H1 (cell line): ENCODE data around the gene CCN6. TPM values are rescaled to one million over a fixed set of nuclear protein-coding genes. Genes with fewer than 3 reads are reported as not detected.

Experiments used
- CTCF ChIA-PET: fragments of 300-600 bp; sonication (Branson Sonifier 250); formaldehyde crosslinking; loops from one replicate; lab custom pipeline; 2021; ENCODE audit not compliant: partially characterized antibody; lab: Charles Lee
- POLR2A ChIA-PET: fragments of 300-600 bp; sonication (Branson Sonifier 250); formaldehyde crosslinking; loops from one replicate; lab custom pipeline; 2021; ENCODE audit warnings: inconsistent platforms; ENCODE audit not compliant: partially characterized antibody; lab: Charles Lee
- DNase-seq, 2 experiments: peaks; one replicate each; pipeline versions ENCODE4 v3.0.0 to v3.0.0-alpha.2; 2010 to 2022; ENCODE audit warnings: low spot score in 2 of 2, low read depth in 1 of 2, mixed read lengths in 1 of 2
- FAIRE-seq: peaks from 2 replicates; lab custom pipeline; 2011; peaks lifted over from hg19 to GRCh38; lab: Jason Lieb, UNC
- H2AFZ ChIP-seq: 2 replicates; pipeline ENCODE4 v1.8.1; 2012; ENCODE audit warnings: low read length, inconsistent platforms
- H2AK5ac ChIP-seq: 2 replicates; pipeline ENCODE4 v1.6.1; 2013; ENCODE audit warnings: low read depth, low read length
- H2BK120ac ChIP-seq: replicated peaks from 2 replicates; pipeline ENCODE3; 2013; ENCODE audit warnings: low read depth, low read length, inconsistent platforms
- H2BK12ac ChIP-seq: 2 replicates; pipeline ENCODE4 v1.6.1; 2013; ENCODE audit warnings: low read depth, low read length
- H2BK15ac ChIP-seq: 2 replicates; pipeline ENCODE4 v1.6.1; 2013; ENCODE audit warnings: low read length
- H2BK20ac ChIP-seq: 2 replicates; pipeline ENCODE4 v1.6.1; 2013; ENCODE audit warnings: low read length
- H2BK5ac ChIP-seq: 2 replicates; pipeline ENCODE4 v1.6.1; 2013; ENCODE audit warnings: low read depth, low read length
- H3K14ac ChIP-seq: 2 replicates; pipeline ENCODE4 v1.6.1; 2013; ENCODE audit warnings: inconsistent platforms; ENCODE audit not compliant: insufficient read length
- H3K18ac ChIP-seq: 2 replicates; pipeline ENCODE4 v1.6.1; 2013; ENCODE audit warnings: low read length; ENCODE audit errors: extremely low read depth
- H3K23ac ChIP-seq: 2 replicates; pipeline ENCODE4 v1.6.1; 2013; ENCODE audit warnings: inconsistent platforms; ENCODE audit not compliant: insufficient read length
- H3K23me2 ChIP-seq: 2 replicates; pipeline ENCODE4 v1.6.1; 2013; ENCODE audit warnings: low read depth, low read length
- H3K27ac ChIP-seq: 2 replicates; pipeline ENCODE4 v1.6.1; 2011; ENCODE audit warnings: low read depth, low read length, inconsistent platforms
- H3K27me3 ChIP-seq, 4 experiments: replicated peaks in 1 of 4; 1 replicate in 1 of 4; 2 replicates in 3 of 4; pipeline versions ENCODE4 v1.6.1 to v1.8.1; 2011 to 2013; ENCODE audit warnings: low read length in 3 of 4, mild to moderate bottlenecking in 3 of 4, inconsistent platforms in 2 of 4, mixed read lengths in 2 of 4, moderate library complexity in 1 of 4; ENCODE audit not compliant: control insufficient read depth in 3 of 4, insufficient read depth in 3 of 4; ENCODE audit errors: extremely low read depth in 1 of 4
- H3K36me3 ChIP-seq, 4 experiments: 2 replicates each; pipeline versions ENCODE4 v1.6.1 to v1.8.1; 2011 to 2013; ENCODE audit warnings: mild to moderate bottlenecking in 4 of 4, low read length in 3 of 4, moderate library complexity in 2 of 4, control low read depth in 1 of 4, inconsistent platforms in 1 of 4; ENCODE audit not compliant: insufficient read depth in 4 of 4, control insufficient read depth in 2 of 4
- H3K4ac ChIP-seq: replicated peaks from 2 replicates; pipeline ENCODE3; 2013; ENCODE audit warnings: low read length, low read depth, mixed read lengths, inconsistent platforms; ENCODE audit not compliant: insufficient read length
- H3K4me1 ChIP-seq, 4 experiments: replicated peaks in 1 of 4; 1 replicate in 1 of 4; 2 replicates in 3 of 4; pipeline versions ENCODE4 v1.6.1 to v1.8.1; 2011 to 2013; ENCODE audit warnings: low read length in 3 of 4, inconsistent platforms in 2 of 4, mixed read lengths in 1 of 4; ENCODE audit not compliant: insufficient read depth in 4 of 4, control insufficient read depth in 3 of 4
- H3K4me2 ChIP-seq, 2 experiments: 2 replicates each; pipeline versions ENCODE4 v1.6.1 to v1.8.1; 2011 to 2013; ENCODE audit warnings: low read depth in 2 of 2, low read length in 2 of 2, control low read depth in 1 of 2, inconsistent platforms in 1 of 2, mild to moderate bottlenecking in 1 of 2; ENCODE audit not compliant: insufficient read depth in 1 of 2
- H3K4me3 ChIP-seq, 4 experiments: fragments of 200-600, 300-600 bp in 1 of 4; sonication (generic), shearing (Covaris generic), sonication (Bioruptor Twin) in 1 of 4; 2 replicates each; pipeline versions ENCODE4 v1.5.1 to v1.8.1; 2011 to 2016; ENCODE audit warnings: low read length in 4 of 4, low read depth in 3 of 4, control low read depth in 2 of 4, inconsistent platforms in 2 of 4, mild to moderate bottlenecking in 2 of 4, mixed read lengths in 1 of 4, moderate library complexity in 1 of 4; ENCODE audit not compliant: insufficient read depth in 2 of 4; ENCODE audit errors: extremely low read depth in 1 of 4
- H3K56ac ChIP-seq: replicated peaks from 2 replicates; pipeline ENCODE3; 2013; ENCODE audit warnings: low read depth, mild to moderate bottlenecking, mixed read lengths, low read length, inconsistent platforms; ENCODE audit not compliant: insufficient read length
- H3K79me1 ChIP-seq: 2 replicates; pipeline ENCODE4 v1.6.1; 2013; ENCODE audit warnings: low read depth, low read length, control low read depth
- H3K79me2 ChIP-seq, 2 experiments: 2 replicates each; pipeline versions ENCODE4 v1.6.1 to v1.8.1; 2012 to 2013; ENCODE audit warnings: low read length in 2 of 2, mild to moderate bottlenecking in 2 of 2, inconsistent platforms in 1 of 2; ENCODE audit not compliant: insufficient read depth in 2 of 2, control insufficient read depth in 1 of 2
- H3K9ac ChIP-seq, 4 experiments: replicated peaks in 1 of 4; 1 replicate in 1 of 4; 2 replicates in 3 of 4; pipeline versions ENCODE4 v1.6.1 to v1.8.1; 2011 to 2013; ENCODE audit warnings: low read depth in 3 of 4, low read length in 3 of 4, control low read depth in 2 of 4, mild to moderate bottlenecking in 2 of 4, moderate library complexity in 2 of 4, inconsistent platforms in 1 of 4; ENCODE audit errors: extremely low read depth in 1 of 4
- H3K9me3 ChIP-seq, 2 experiments: 2 replicates each; pipeline versions ENCODE4 v1.6.1 to v1.8.1; 2012 to 2013; ENCODE audit warnings: mild to moderate bottlenecking in 2 of 2, moderate library complexity in 2 of 2, control low read depth in 1 of 2, inconsistent platforms in 1 of 2, low read depth in 1 of 2, low read length in 1 of 2, mixed read lengths in 1 of 2; ENCODE audit not compliant: insufficient read depth in 2 of 2
- H4K20me1 ChIP-seq, 2 experiments: replicated peaks in 1 of 2; 2 replicates each; pipeline versions ENCODE3 to v1.8.1; 2011 to 2013; ENCODE audit warnings: inconsistent platforms in 2 of 2, low read length in 2 of 2, mild to moderate bottlenecking in 1 of 2; ENCODE audit not compliant: insufficient read depth in 2 of 2, control insufficient read depth in 1 of 2
- H4K5ac ChIP-seq: 2 replicates; pipeline ENCODE4 v1.6.1; 2013; ENCODE audit warnings: low read length, low read depth, mixed read lengths, inconsistent platforms; ENCODE audit not compliant: insufficient read length
- H4K8ac ChIP-seq: 2 replicates; pipeline ENCODE4 v1.8.0; 2013; ENCODE audit warnings: mild to moderate bottlenecking, moderate library complexity, low read length, inconsistent platforms; ENCODE audit not compliant: insufficient read depth; ENCODE audit errors: extremely low read depth
- H4K91ac ChIP-seq: replicated peaks from 2 replicates; pipeline ENCODE3; 2013; ENCODE audit warnings: low read length, mixed read lengths, inconsistent platforms; ENCODE audit not compliant: insufficient read length
- BACH1 ChIP-seq: IDR thresholded peaks from 2 replicates; pipeline ENCODE4 v1.6.1; 2012; ENCODE audit warnings: low read length, improper control_type of control experiment
- CBX8 ChIP-seq: fragments of 300-800, 300-1000 bp; sonication (generic); IDR thresholded peaks from 2 replicates; pipeline ENCODE4 v1.7.1; 2016; ENCODE audit warnings: low read depth, low read length, borderline replicate concordance
- EGR1 ChIP-seq: IDR thresholded peaks from 2 replicates; pipeline ENCODE4 v1.6.1; 2011; ENCODE audit warnings: low read depth, low read length, borderline replicate concordance
- EP300 ChIP-seq, 2 experiments: IDR thresholded peaks; 1 replicate in 1 of 2; 2 replicates in 1 of 2; pipeline ENCODE4 v1.6.1; 2011 to 2012; ENCODE audit warnings: low read depth in 2 of 2, low read length in 2 of 2, mild to moderate bottlenecking in 2 of 2, borderline replicate concordance in 1 of 2, inconsistent platforms in 1 of 2, moderate library complexity in 1 of 2
- KDM1A ChIP-seq: fragments of 200-600, 300-600 bp; sonication (generic); IDR thresholded peaks from 2 replicates; pipeline ENCODE4 v1.7.1; 2016; ENCODE audit warnings: mild to moderate bottlenecking, low read length, borderline replicate concordance
- MAX ChIP-seq: IDR thresholded peaks from 2 replicates; pipeline ENCODE4 v1.6.1; 2012; ENCODE audit warnings: inconsistent platforms
- NANOG ChIP-seq: IDR thresholded peaks from 2 replicates; pipeline ENCODE4 v1.6.1; 2011; ENCODE audit warnings: low read length, low read depth, mild to moderate bottlenecking, inconsistent platforms; ENCODE audit not compliant: insufficient read depth, poor library complexity, severe bottlenecking
- NRF1 ChIP-seq: IDR thresholded peaks from 2 replicates; pipeline ENCODE4 v1.6.1; 2011; ENCODE audit warnings: mild to moderate bottlenecking, low read depth, low read length, improper control_type of control experiment
- RNF2 ChIP-seq: fragments of 200-900, 300-1000 bp; sonication (generic); IDR thresholded peaks from 2 replicates; pipeline ENCODE4 v1.7.1; 2016; ENCODE audit warnings: borderline replicate concordance, low read depth, mild to moderate bottlenecking, antibody characterized with exemption, low read length; ENCODE audit not compliant: poor library complexity, severe bottlenecking; ENCODE audit errors: missing control alignments
- SIRT6 ChIP-seq: IDR thresholded peaks from one replicate; pipeline ENCODE4 v1.7.1; 2012; ENCODE audit warnings: low read length, inconsistent platforms
- TAF7 ChIP-seq: optimal IDR thresholded peaks from 2 replicates; pipeline ENCODE3; 2011; ENCODE audit warnings: low read depth, mild to moderate bottlenecking, inconsistent platforms, low read length, moderate library complexity, borderline replicate concordance
- WGBS, 2 experiments: shearing (Covaris generic) in 1 of 2; methylation state at CpG; one replicate each; pipeline versions ENCODE4 v1.1.6 to v1.1.7; 2013 to 2015; ENCODE audit warnings: low lambda C conversion rate in 2 of 2, mixed read lengths in 2 of 2, inconsistent platforms in 1 of 2, low coverage in 1 of 2, missing lambda C conversion rate in 1 of 2; ENCODE audit not compliant: insufficient replicate concordance in 2 of 2, insufficient coverage in 1 of 2, insufficient read length in 1 of 2; ENCODE audit errors: extremely low coverage in 1 of 2, missing lambda C conversion rate in 1 of 2; 5-methylcytosine and 5-hydroxymethylcytosine counted together
- polyA plus RNA-seq, 7 experiments: library from polyadenylated mRNA; depleted of rRNA in 3 of 7; stranded (reverse) in 5 of 7; unstranded in 2 of 7; fragments of >200 nt in 5 of 7; fragments of 200-250 nt in 2 of 7; gene quantifications; 1 replicate in 5 of 7; 2 replicates in 1 of 7; 4 replicates in 1 of 7; pipeline versions ENCODE4 v1.2.1 to v1.2.3, GENCODE V29; 2011 to 2013; ENCODE audit warnings: missing spikeins in 2 of 7, mixed read lengths in 2 of 7
- total RNA-seq: library from RNA; stranded (reverse); fragmentation: NEBNext Ultra II Directional; extraction: Animal tissue kit (Norgen Biotek cat#: 25700); gene quantifications from 2 replicates; pipeline ENCODE4 v1.2.1, GENCODE V29; 2021

The CCN6 gene
- total and polyA plus RNA-seq, 2 of the 8 experiments (the other 6 are each of a cell fraction or from before 2014, with no cell fraction given), result not detected

- Histone ChIP-seq H3K9me3 (no peaks in the 10 kb centered on the region), H4K5ac (no peak overlapping the region), H3K14ac (no peak overlapping the region), H2BK120ac (no peak overlapping the region), H2AFZ (no peak overlapping the region), H2BK20ac (no peak overlapping the region), H3K9ac (no peak overlapping the region), H2AK5ac (no peak overlapping the region), H3K36me3 (no peaks in the 10 kb centered on the region), H4K20me1 (no peaks in the 10 kb centered on the region), H4K8ac (no peak overlapping the region), H3K4me2 (no peak overlapping the region), H2BK12ac (no peak overlapping the region), H2BK15ac (no peak overlapping the region), H3K27me3 (no peaks in the 10 kb centered on the region), H3K79me2 (no peaks in the 10 kb centered on the region; a peak in 1 of 4 replicates), H3K4me1 (no peaks in the 10 kb centered on the region), H3K23ac (no peak overlapping the region), H3K4me3 (no peak overlapping the region), H3K27ac (no peak overlapping the region), H3K23me2 (peaks cover 1% of the 10 kb centered on the region; the same call in 1 of the 2 replicates), H3K56ac (no peak overlapping the region), H3K79me1 (no peaks in the 10 kb centered on the region), H3K18ac (no peak overlapping the region), H3K4ac (no peak overlapping the region), H4K91ac (no peak overlapping the region), H2BK5ac (no peak overlapping the region)
- CTCF ChIA-PET, result no interaction called here
- POLR2A ChIA-PET, result no interaction called here
- no peak for DNase-seq
- TF ChIP-seq MAX (no peak), TAF7 (no peak), EP300 (IDR thresholded peaks at IDR 0.05; ENCODE audit: borderline replicate concordance in 1 of 2, low read depth in 2 of 2, low read length in 2 of 2) (no peak), KDM1A (no peak), NRF1 (no peak), NANOG (no peak), SIRT6 (no peak), RNF2 (no peak), EGR1 (no peak), CBX8 (no peak), BACH1 (no peak)
- 90% methylated on average over 4 of the region's 4 CpGs; no CpG with 5 or more reads in 1 of the 2 experiments for WGBS, 2 experiments
- FAIRE-seq, result no peak
Observed at GRCh38 chr6:112034616-112034995, 19.3 kb upstream of the CCN6 start.
